Vagina (tissue), 2 donors: ENCODE data around the gene DENND2C. TPM values are rescaled to one million over a fixed set of nuclear protein-coding genes. Genes with fewer than 3 reads are reported as not detected.

Experiments used
- DNase-seq, 2 donors: peaks; one replicate each; pipeline ENCODE4 v3.0.0-alpha.2; 2017; ENCODE audit errors: extremely low spot score in 2 of 2
- H3K27ac ChIP-seq: fragments of 200-600 bp; sonication (generic); one replicate; pipeline ENCODE4 v1.5.1; 2019
- H3K27me3 ChIP-seq: fragments of 200-600 bp; sonication (generic); one replicate; pipeline ENCODE4 v1.5.1; 2019
- H3K36me3 ChIP-seq, 2 donors: fragments of 200-600 bp; sonication (generic); one replicate each; pipeline ENCODE4 v1.5.1; 2017 to 2019
- H3K4me1 ChIP-seq: fragments of 200-600 bp; sonication (generic); one replicate; pipeline ENCODE4 v1.5.1; 2019
- H3K4me3 ChIP-seq, 2 donors: fragments of 200-600 bp; sonication (generic); 1 replicate in 1 of 2; 2 replicates in 1 of 2; pipeline ENCODE4 v1.5.1; 2016 to 2019
- H3K9me3 ChIP-seq: fragments of 200-600 bp; sonication (generic); one replicate; pipeline ENCODE4 v1.5.1; 2019
- CTCF ChIP-seq, 3 experiments: fragments of 450-650 bp in 2 of 3; fragments of 200-600 bp in 1 of 3; sonication (generic) in 1 of 3; IDR thresholded peaks; one replicate each; pipeline ENCODE4 v1.5.1; 2017 to 2019; ENCODE audit warnings: antibody characterized with exemption in 3 of 3, mild to moderate bottlenecking in 2 of 3, moderate library complexity in 2 of 3
- POLR2A ChIP-seq, 2 donors: fragments of 450-650 bp; IDR thresholded peaks; one replicate each; pipeline ENCODE4 v1.6.1; 2017; ENCODE audit warnings: antibody characterized with exemption in 2 of 2, mild to moderate bottlenecking in 2 of 2, moderate library complexity in 2 of 2
- POLR2AphosphoS5 ChIP-seq, 2 donors: sonication (generic); formaldehyde crosslinking; IDR thresholded peaks; one replicate each; pipeline ENCODE4 v1.9.0; 2017; ENCODE audit warnings: antibody characterized with exemption in 2 of 2, mild to moderate bottlenecking in 2 of 2, low read depth in 1 of 2; ENCODE audit not compliant: insufficient read depth in 1 of 2
- intact Hi-C: fragments of 100-400 bp; cut with DNase I; formaldehyde crosslinking; loops from one replicate; pipeline ENCODE4 v1.15.1; 2023
- total RNA-seq: library from RNA; depleted of rRNA; stranded (reverse); fragments of >200 nt; gene quantifications from one replicate; pipeline ENCODE4 v1.2.3, GENCODE V29; 2016

DENND2C gene
- total RNA-seq, 1 donor from 2014 or later, result 25.5 TPM

DNA sequence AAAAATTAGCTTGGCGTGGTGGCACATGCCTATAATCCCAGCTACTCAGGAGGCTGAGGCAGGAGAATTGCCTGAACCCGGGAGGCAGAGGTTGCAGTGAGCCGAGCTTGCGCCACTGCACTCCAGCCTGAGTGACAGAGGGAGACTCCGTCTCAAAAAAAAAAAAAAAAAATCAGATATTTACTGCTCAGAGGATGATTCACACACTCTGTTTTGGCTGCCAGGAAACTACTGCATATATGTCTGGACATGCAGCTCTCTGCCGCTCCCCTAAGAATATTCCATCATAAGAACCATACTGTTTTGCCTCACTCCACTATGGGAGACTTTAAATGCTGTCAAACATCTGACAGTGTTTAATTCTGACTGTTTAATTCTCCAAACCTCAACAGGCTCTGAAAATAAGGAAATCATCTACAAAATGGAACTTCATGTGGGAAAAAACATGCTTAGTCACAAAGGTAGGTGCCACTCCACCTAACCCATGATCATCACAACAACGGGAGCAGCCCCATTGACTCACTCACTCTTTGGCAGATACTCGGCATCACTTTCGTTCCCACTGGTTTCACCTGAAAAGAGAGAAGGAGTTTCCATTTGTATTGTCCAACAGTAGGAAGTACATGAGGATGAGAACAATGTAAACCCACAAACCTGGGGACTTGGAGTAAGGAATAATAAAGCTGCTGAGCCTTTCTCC lies 59.2 kb downstream of the DENND2C start:
- DNase-seq, result no peak
- intact Hi-C loops, result no loop called here
- H3K27me3 ChIP-seq, result no peaks in the 10 kb centered on the region
- no peaks in the 10 kb centered on the region for H3K9me3 ChIP-seq
- TF ChIP-seq POLR2AphosphoS5 (IDR thresholded peaks at IDR 0.05; ENCODE audit: insufficient read depth in 1 of 2, low read depth in 1 of 2) (peak in 1 of 2 donors; percentile 65), POLR2A (IDR thresholded peaks at IDR 0.05) (no peak)
- H3K4me1 ChIP-seq, result no peaks in the 10 kb centered on the region
- peaks cover 0 to 24% of the 10 kb centered on the region in 2 donors for H3K36me3 ChIP-seq
- H3K4me3 ChIP-seq, result no peak overlapping the region
- H3K27ac ChIP-seq, result peak overlapping the region; percentile 67

GRCh38 chr1:114609826-114610225 lies 60.0 kb downstream of the DENND2C start:
- Histone ChIP-seq H3K27me3 (no peaks in the 10 kb centered on the region), H3K27ac (no peak overlapping the region), H3K4me3 (no peak overlapping the region), H3K9me3 (no peaks in the 10 kb centered on the region), H3K4me1 (no peaks in the 10 kb centered on the region), H3K36me3 (peaks cover 0 to 24% of the 10 kb centered on the region in 2 donors)
- DNase-seq, result no peak
- TF ChIP-seq CTCF (IDR thresholded peaks at IDR 0.05), result no peak
- TF ChIP-seq POLR2A (IDR thresholded peaks at IDR 0.05), result no peak
- TF ChIP-seq POLR2AphosphoS5 (IDR thresholded peaks at IDR 0.05; ENCODE audit: insufficient read depth in 1 of 2, low read depth in 1 of 2), result no peak
- intact Hi-C loops, result no loop called here

DNA sequence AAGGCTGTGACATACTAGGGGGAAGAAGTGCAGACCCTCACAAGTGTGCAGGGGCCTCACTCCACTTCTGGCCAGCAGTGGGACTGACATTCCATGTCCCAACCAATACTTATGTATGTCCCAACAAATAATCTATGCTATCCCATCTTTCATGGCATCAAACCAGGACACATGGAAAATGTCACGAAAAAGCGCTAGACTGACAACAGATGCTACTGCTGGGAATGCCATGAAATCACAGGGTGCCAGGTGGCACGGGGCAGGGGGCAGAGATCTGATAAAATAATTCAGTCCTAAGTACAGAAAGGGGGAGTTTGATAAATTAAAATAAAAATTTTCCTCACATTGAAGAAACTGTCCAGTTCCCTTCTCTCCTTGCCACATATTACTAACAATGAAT lies 60.8 kb downstream of the DENND2C start:
- Histone ChIP-seq H3K4me3 (no peak overlapping the region), H3K9me3 (no peaks in the 10 kb centered on the region), H3K36me3 (peaks cover 0 to 25% of the 10 kb centered on the region in 2 donors), H3K27ac (no peak overlapping the region), H3K27me3 (no peaks in the 10 kb centered on the region), H3K4me1 (no peaks in the 10 kb centered on the region)
- intact Hi-C loops, result no loop called here
- TF ChIP-seq CTCF (IDR thresholded peaks at IDR 0.05), result no peak
- no peak for DNase-seq

DNA sequence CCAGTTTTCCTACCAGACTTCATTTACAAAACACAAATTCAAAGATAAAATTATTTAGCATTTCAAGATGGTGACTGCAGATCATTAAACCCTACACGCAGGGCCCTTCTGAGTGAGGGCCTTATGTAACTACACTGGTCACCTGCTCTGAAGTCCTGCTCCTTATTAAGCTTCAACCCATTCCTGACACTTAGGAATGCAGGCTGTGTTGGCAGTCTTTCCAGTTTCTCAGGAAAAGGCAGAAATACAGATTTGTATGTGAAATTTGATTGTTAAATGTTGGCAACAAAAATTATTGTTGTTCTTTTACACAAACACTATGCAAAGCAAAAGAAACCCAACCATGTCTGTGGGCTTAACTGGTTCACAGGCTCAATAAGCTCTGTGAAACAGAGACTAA lies 62.6 kb downstream of the DENND2C start:
- no peak overlapping the region for H3K27ac ChIP-seq
- H3K27me3 ChIP-seq, result no peaks in the 10 kb centered on the region
- no peak overlapping the region for H3K4me3 ChIP-seq
- no peaks in the 10 kb centered on the region for H3K4me1 ChIP-seq
- no peak for DNase-seq
- intact Hi-C loops, result no loop called here
- no peaks in the 10 kb centered on the region for H3K9me3 ChIP-seq
- peaks cover 0 to 26% of the 10 kb centered on the region in 2 donors for H3K36me3 ChIP-seq
- no peak for TF ChIP-seq CTCF (IDR thresholded peaks at IDR 0.05)
- no peak for TF ChIP-seq POLR2AphosphoS5 (IDR thresholded peaks at IDR 0.05; ENCODE audit: insufficient read depth in 1 of 2, low read depth in 1 of 2)
- TF ChIP-seq POLR2A (IDR thresholded peaks at IDR 0.05), result no peak

DNA sequence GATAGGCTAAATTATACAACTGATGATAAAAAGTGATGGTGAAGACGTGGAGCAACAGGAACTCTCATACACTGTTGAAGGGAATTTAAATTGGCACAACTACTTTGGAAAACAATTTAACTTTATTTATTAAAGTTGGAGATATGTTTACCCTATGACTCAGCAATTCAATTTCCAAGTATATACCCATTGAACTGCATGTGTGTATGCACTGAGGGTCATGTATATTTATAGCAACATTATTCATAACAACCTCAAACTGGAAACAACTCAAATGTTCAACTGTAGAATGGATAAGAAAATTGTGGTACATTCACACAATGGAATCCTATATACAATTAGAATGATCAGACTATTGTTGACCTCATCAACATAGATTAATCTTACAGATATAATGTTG lies 71.9 kb downstream of the DENND2C start:
- DNase-seq, result no peak
- Histone ChIP-seq H3K27ac (no peak overlapping the region), H3K4me3 (no peak overlapping the region), H3K36me3 (peaks cover 0 to 24% of the 10 kb centered on the region in 2 donors), H3K4me1 (no peaks in the 10 kb centered on the region), H3K9me3 (no peaks in the 10 kb centered on the region), H3K27me3 (no peaks in the 10 kb centered on the region)
- no peak for TF ChIP-seq CTCF (IDR thresholded peaks at IDR 0.05)
- no peak for TF ChIP-seq POLR2AphosphoS5 (IDR thresholded peaks at IDR 0.05; ENCODE audit: insufficient read depth in 1 of 2, low read depth in 1 of 2)
- no peak for TF ChIP-seq POLR2A (IDR thresholded peaks at IDR 0.05)
- intact Hi-C loops, result no loop called here
